ENCODE data around the gene SCEL.

SCEL gene

DNA sequence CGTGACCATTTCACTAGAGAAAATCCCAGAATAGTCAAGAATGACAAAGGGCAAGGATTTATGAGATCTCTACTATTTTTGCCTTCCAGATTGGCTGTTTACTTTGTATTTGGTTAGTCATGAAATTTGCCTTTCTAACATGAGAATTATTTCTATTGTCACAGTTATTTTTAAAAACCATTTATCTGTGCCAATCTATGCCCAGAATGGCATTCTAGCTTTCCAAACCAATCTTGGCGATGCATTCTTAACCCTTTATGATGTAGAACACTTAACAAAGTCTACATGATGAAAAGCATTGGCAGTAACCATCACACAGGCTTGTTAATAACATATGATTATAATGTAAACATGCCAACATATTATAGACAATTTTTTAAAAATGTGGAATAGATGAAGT lies 65.2 kb downstream of the SCEL start (continued):
- TF ChIP-seq, protein P1, sequence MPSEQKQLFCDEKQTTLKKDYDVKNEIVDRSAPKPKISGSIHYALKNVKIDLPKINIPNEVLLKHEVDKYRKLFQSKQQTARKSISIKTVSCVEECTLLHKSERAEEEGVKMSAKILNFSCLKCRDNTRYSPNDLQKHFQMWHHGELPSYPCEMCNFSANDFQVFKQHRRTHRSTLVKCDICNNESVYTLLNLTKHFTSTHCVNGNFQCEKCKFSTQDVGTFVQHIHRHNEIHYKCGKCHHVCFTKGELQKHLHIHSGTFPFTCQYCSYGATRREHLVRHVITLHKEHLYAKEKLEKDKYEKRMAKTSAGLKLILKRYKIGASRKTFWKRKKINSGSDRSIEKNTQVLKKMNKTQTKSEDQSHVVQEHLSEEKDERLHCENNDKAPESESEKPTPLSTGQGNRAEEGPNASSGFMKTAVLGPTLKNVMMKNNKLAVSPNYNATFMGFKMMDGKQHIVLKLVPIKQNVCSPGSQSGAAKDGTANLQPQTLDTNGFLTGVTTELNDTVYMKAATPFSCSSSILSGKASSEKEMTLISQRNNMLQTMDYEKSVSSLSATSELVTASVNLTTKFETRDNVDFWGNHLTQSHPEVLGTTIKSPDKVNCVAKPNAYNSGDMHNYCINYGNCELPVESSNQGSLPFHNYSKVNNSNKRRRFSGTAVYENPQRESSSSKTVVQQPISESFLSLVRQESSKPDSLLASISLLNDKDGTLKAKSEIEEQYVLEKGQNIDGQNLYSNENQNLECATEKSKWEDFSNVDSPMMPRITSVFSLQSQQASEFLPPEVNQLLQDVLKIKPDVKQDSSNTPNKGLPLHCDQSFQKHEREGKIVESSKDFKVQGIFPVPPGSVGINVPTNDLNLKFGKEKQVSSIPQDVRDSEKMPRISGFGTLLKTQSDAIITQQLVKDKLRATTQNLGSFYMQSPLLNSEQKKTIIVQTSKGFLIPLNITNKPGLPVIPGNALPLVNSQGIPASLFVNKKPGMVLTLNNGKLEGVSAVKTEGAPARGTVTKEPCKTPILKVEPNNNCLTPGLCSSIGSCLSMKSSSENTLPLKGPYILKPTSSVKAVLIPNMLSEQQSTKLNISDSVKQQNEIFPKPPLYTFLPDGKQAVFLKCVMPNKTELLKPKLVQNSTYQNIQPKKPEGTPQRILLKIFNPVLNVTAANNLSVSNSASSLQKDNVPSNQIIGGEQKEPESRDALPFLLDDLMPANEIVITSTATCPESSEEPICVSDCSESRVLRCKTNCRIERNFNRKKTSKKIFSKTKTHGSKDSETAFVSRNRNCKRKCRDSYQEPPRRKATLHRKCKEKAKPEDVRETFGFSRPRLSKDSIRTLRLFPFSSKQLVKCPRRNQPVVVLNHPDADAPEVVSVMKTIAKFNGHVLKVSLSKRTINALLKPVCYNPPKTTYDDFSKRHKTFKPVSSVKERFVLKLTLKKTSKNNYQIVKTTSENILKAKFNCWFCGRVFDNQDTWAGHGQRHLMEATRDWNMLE (tag by site-specific recombination; conservative IDR thresholded peaks at IDR 0.05; ENCODE audit: low read depth): no peak
- no peak for TF ChIP-seq ZNF623 (tag by site-specific recombination; IDR thresholded peaks at IDR 0.05)

DNA sequence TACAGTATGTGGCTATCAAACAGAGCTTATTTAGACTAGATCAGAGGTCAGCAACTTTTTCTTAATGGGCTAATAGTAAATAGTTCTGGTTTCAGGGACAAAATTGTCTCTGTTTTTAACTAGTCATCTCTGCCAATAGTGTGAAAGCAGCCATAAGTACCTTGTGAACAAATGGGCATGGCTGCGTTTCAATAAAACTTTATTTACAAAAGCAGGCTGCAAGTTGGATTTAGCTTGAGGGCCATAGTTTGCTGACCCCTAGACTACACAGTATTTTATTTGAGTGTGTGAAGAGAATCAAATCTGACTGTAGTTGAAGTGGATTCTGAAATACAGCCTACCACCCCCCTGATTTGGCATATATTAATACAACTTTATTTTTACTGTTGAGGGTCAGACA lies 75.6 kb downstream of the SCEL start:
- Histone ChIP-seq H3K4me1 (ENCODE audit: control insufficient read depth, insufficient read depth, low read length) (no peaks in the 10 kb centered on the region), H3K36me3 (ENCODE audit: control insufficient read depth in 2 of 2, insufficient read depth in 1 of 2, low read length in 2 of 2) (no peaks in the 10 kb centered on the region), H3K9me3 (ENCODE audit: control insufficient read depth, insufficient read depth, low read depth, low read length) (no peaks in the 10 kb centered on the region), H3K4me3 (ENCODE audit: low read depth, low read length) (no peak overlapping the region), H3K27ac (ENCODE audit: extremely low read depth, low read depth, low read length) (no peak overlapping the region)
- POLR2A ChIA-PET: no interaction called here
- CTCF ChIA-PET: no interaction called here
- no peak for TF ChIP-seq ZNF677 (tag by site-specific recombination; IDR thresholded peaks at IDR 0.05)
- no peak for TF ChIP-seq HOXC10 (CRISPR knock-in tag; IDR thresholded peaks at IDR 0.05)
- TF ChIP-seq ZNF558 (tag by site-specific recombination; IDR thresholded peaks at IDR 0.05): no peak
- TF ChIP-seq, protein P2, sequence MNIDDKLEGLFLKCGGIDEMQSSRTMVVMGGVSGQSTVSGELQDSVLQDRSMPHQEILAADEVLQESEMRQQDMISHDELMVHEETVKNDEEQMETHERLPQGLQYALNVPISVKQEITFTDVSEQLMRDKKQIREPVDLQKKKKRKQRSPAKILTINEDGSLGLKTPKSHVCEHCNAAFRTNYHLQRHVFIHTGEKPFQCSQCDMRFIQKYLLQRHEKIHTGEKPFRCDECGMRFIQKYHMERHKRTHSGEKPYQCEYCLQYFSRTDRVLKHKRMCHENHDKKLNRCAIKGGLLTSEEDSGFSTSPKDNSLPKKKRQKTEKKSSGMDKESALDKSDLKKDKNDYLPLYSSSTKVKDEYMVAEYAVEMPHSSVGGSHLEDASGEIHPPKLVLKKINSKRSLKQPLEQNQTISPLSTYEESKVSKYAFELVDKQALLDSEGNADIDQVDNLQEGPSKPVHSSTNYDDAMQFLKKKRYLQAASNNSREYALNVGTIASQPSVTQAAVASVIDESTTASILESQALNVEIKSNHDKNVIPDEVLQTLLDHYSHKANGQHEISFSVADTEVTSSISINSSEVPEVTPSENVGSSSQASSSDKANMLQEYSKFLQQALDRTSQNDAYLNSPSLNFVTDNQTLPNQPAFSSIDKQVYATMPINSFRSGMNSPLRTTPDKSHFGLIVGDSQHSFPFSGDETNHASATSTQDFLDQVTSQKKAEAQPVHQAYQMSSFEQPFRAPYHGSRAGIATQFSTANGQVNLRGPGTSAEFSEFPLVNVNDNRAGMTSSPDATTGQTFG (tag by site-specific recombination; IDR thresholded peaks at IDR 0.05; ENCODE audit: borderline replicate concordance): no peak
- no peak for TF ChIP-seq ZNF549 (tag by site-specific recombination; IDR thresholded peaks at IDR 0.05)
- TF ChIP-seq ZNF76 (tag by site-specific recombination; IDR thresholded peaks at IDR 0.05; ENCODE audit: borderline replicate concordance, low read depth): no peak
- TF ChIP-seq, protein P3, sequence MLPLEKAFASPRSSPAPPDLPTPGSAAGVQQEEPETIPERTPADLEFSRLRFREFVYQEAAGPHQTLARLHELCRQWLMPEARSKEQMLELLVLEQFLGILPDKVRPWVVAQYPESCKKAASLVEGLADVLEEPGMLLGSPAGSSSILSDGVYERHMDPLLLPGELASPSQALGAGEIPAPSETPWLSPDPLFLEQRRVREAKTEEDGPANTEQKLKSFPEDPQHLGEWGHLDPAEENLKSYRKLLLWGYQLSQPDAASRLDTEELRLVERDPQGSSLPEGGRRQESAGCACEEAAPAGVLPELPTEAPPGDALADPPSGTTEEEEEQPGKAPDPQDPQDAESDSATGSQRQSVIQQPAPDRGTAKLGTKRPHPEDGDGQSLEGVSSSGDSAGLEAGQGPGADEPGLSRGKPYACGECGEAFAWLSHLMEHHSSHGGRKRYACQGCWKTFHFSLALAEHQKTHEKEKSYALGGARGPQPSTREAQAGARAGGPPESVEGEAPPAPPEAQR (tag by site-specific recombination; IDR thresholded peaks at IDR 0.05): no peak
- no peak for TF ChIP-seq ZBTB21 (tag by site-specific recombination; IDR thresholded peaks at IDR 0.05)
- TF ChIP-seq GLI2 (tag by site-specific recombination; IDR thresholded peaks at IDR 0.05; ENCODE audit: borderline replicate concordance, low read depth): no peak
- no peak for TF ChIP-seq SP7 (tag by site-specific recombination; IDR thresholded peaks at IDR 0.05)
- TF ChIP-seq ZNF426 (tag by site-specific recombination; IDR thresholded peaks at IDR 0.05): no peak
- no peak for TF ChIP-seq OVOL3 (tag by site-specific recombination; IDR thresholded peaks at IDR 0.05)
- no peak for TF ChIP-seq ZNF416 (tag by site-specific recombination; IDR thresholded peaks at IDR 0.05)

DNA sequence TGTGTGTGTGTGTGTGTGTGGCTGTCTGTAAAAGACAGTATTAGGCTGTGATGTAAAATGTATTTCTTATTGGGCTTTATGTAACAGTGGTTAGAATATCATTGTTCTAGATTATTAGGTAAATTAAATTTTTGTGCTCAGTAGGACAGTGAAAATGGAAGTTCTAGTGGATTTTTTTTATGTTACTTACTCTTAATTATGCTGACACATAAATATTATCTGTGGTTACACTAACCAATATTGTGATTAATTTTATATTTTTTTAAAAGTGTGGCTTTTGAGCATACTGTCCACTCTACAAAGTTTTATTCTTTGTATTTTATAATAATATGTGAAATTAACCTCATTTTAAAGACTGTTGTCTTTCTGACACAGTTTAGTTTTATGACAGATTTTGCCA lies 80.5 kb downstream of the SCEL start:
- ChIA-PET POLR2A (no interaction called here), CTCF (no interaction called here)
- no peaks in the 10 kb centered on the region for H3K36me3 ChIP-seq (ENCODE audit: control insufficient read depth in 2 of 2, insufficient read depth in 1 of 2, low read length in 2 of 2)
- H3K4me3 ChIP-seq (ENCODE audit: low read depth, low read length): no peak overlapping the region
- no peaks in the 10 kb centered on the region for H3K9me3 ChIP-seq (ENCODE audit: control insufficient read depth, insufficient read depth, low read depth, low read length)
- TF ChIP-seq ZNF510 (tag by site-specific recombination; IDR thresholded peaks at IDR 0.05; ENCODE audit: insufficient replicate concordance) (no peak), ZNF561 (tag by site-specific recombination; IDR thresholded peaks at IDR 0.05; ENCODE audit: borderline replicate concordance) (no peak), SCRT2 (tag by site-specific recombination; IDR thresholded peaks at IDR 0.05) (no peak), ZNF548 (tag by site-specific recombination; IDR thresholded peaks at IDR 0.05) (no peak), ZNF792 (tag by site-specific recombination; IDR thresholded peaks at IDR 0.05) (no peak), ZNF747 (tag by site-specific recombination; IDR thresholded peaks at IDR 0.05) (no peak), ZNF169 (tag by site-specific recombination; IDR thresholded peaks at IDR 0.05) (no peak)
- TF ChIP-seq, protein P4, sequence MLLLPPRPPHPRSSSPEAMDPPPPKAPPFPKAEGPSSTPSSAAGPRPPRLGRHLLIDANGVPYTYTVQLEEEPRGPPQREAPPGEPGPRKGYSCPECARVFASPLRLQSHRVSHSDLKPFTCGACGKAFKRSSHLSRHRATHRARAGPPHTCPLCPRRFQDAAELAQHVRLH (tag by site-specific recombination; IDR thresholded peaks at IDR 0.05): no peak
- TF ChIP-seq, protein P5, sequence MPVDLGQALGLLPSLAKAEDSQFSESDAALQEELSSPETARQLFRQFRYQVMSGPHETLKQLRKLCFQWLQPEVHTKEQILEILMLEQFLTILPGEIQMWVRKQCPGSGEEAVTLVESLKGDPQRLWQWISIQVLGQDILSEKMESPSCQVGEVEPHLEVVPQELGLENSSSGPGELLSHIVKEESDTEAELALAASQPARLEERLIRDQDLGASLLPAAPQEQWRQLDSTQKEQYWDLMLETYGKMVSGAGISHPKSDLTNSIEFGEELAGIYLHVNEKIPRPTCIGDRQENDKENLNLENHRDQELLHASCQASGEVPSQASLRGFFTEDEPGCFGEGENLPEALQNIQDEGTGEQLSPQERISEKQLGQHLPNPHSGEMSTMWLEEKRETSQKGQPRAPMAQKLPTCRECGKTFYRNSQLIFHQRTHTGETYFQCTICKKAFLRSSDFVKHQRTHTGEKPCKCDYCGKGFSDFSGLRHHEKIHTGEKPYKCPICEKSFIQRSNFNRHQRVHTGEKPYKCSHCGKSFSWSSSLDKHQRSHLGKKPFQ (tag by site-specific recombination; IDR thresholded peaks at IDR 0.05): no peak
- no peaks in the 10 kb centered on the region for H3K4me1 ChIP-seq (ENCODE audit: control insufficient read depth, insufficient read depth, low read length)
- H3K27ac ChIP-seq (ENCODE audit: extremely low read depth, low read depth, low read length): no peak overlapping the region
